Adrenal gland (tissue), 12 donors: ENCODE data around the gene ATG14. TPM values are rescaled to one million over a fixed set of nuclear protein-coding genes. Genes with fewer than 3 reads are reported as not detected.

Source experiments
- DNase-seq, 7 donors: peaks; one replicate each; pipeline ENCODE4 v3.0.0-alpha.2; 2019 to 2020
- H3K27ac ChIP-seq, 5 donors: fragments of 200-600 bp; sonication (generic) in 4 of 5; 1 replicate in 3 of 5; 2 replicates in 2 of 5; pipeline versions ENCODE4 v1.5.1 to v1.8.0; 2016 to 2020; ENCODE audit warnings: mild to moderate bottlenecking in 1 of 5
- H3K27me3 ChIP-seq: fragments of 200-600 bp; 2 replicates; pipeline ENCODE4 v1.8.0; 2021
- H3K36me3 ChIP-seq, 2 donors: fragments of 200-600 bp; replicated peaks in 1 of 2; 1 replicate in 1 of 2; 2 replicates in 1 of 2; pipeline versions ENCODE4 v1.5.1 to v1.8.0; 2018 to 2022
- H3K4me1 ChIP-seq, 2 donors: fragments of 200-600 bp; replicated peaks in 1 of 2; 1 replicate in 1 of 2; 2 replicates in 1 of 2; pipeline versions ENCODE4 v1.5.1 to v1.8.0; 2018 to 2021
- H3K4me3 ChIP-seq, 4 donors: fragments of 200-600 bp; sonication (generic) in 3 of 4; one replicate each; pipeline ENCODE4 v1.5.1; 2016 to 2018
- H3K9me3 ChIP-seq, 3 donors: fragments of 200-600 bp; sonication (generic) in 1 of 3; replicated peaks in 1 of 3; 1 replicate in 2 of 3; 2 replicates in 1 of 3; pipeline versions ENCODE4 v1.5.1 to v1.8.0; 2016 to 2021
- POLR2A ChIP-seq, 2 donors: fragments of 450-650 bp; IDR thresholded peaks; one replicate each; pipeline ENCODE4 v1.6.1; 2017; ENCODE audit warnings: antibody characterized with exemption in 2 of 2, mild to moderate bottlenecking in 2 of 2, moderate library complexity in 1 of 2
- WGBS, 4 donors: extraction: QIAGEN DNeasy Blood & Tissue Kit in 2 of 4; methylation state at CpG; one replicate each; pipeline versions ENCODE4 v1.1.5 to v1.1.7; 2013 to 2017; 5-methylcytosine and 5-hydroxymethylcytosine counted together
- intact Hi-C, 2 donors: fragments of 100-400 bp; cut with DNase I; formaldehyde crosslinking; loops; one replicate each; pipeline versions ENCODE4 v1.14.1 to v1.15.0; 2022 to 2023
- polyA plus RNA-seq, 3 donors: library from polyadenylated mRNA; stranded (reverse); fragments of 200-250 nt in 2 of 3; fragments of 350-450 nt in 1 of 3; fragmentation: Illumina TruSeq in 1 of 3; extraction: RNeasy Lipid Tissue Mini Kit (QIAGEN cat#74804) in 1 of 3; gene quantifications; one replicate each; pipeline ENCODE4 v1.2.3, GENCODE V29; 2013 to 2014
- total RNA-seq, 9 donors: library from RNA; depleted of rRNA in 4 of 9; stranded (reverse); fragments of >200 nt in 4 of 9; fragments of 120-200 nt in 1 of 9; fragmentation: NEBNext Ultra II Directional in 1 of 9; extraction: Animal tissue kit (Norgen Biotek cat#: 25700) in 1 of 9; gene quantifications; one replicate each; pipeline versions ENCODE4 v1.1.0 to v1.2.4, GENCODE V29; 2013 to 2023
- TF ChIP-seq, protein P1 (sequence below), 6 experiments: fragments of 450-650 bp in 4 of 6; fragments of 200-600 bp in 2 of 6; sonication (generic) in 1 of 6; IDR thresholded peaks; 1 replicate in 5 of 6; 2 replicates in 1 of 6; pipeline versions ENCODE4 v1.5.1 to v1.8.0; 2016 to 2021; ENCODE audit warnings: antibody characterized with exemption in 6 of 6, mild to moderate bottlenecking in 2 of 6, moderate library complexity in 1 of 6
- donor health status: healthy with polysubstance abuse.
- donor health status: Bipolar disorder and iron deficiency.
- donor health status: DM: yes; HTN: yes; CAD: no.
- donor health status: DM: no; HTN: no; CAD: no.
- donor health status: DM: no; HTN: no; CAD: no.
- donor health status: DM: yes; HTN: yes; CAD: no.

ATG14 gene
- total and polyA plus RNA-seq, 12 donors, result 5.1 to 21.7 (median 12.2) TPM

DNA sequence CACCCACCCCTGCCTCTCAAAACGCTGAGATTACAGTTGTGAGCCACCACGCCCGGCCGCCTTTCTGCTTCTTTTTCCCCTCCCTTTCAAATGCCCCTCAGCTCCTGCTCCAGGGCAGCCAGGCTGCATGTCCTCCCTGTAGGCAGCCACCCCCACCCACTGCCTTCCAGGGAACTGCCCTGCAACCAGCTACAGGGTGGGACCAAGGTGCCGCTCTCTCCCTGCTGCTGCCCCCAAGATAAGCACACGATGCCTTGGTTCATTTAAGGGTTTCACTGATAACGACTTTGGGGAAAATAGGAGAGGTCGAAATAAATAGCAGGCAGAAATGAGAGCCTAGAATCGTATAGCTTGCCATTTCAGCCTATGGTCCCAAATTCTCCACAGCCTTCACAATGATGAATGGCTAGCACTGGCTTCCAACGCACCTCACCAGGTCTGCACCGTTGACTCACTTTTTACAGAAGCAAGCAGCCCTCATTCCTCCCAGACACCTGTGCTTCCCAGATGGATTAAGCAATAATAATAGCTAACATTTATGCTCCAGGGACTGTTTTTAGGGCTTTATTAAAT lies 40.7 kb downstream of the ATG14 start:
- Histone ChIP-seq H3K4me1 (no peaks in the 10 kb centered on the region), H3K36me3 (peaks cover 0 to 22% of the 10 kb centered on the region in 2 donors), H3K27me3 (no peaks in the 10 kb centered on the region), H3K27ac (no peak overlapping the region), H3K4me3 (no peak overlapping the region), H3K9me3 (no peaks in the 10 kb centered on the region)
- DNase-seq, result no peak
- intact Hi-C loops, result no loop called here
- TF ChIP-seq, protein P1, sequence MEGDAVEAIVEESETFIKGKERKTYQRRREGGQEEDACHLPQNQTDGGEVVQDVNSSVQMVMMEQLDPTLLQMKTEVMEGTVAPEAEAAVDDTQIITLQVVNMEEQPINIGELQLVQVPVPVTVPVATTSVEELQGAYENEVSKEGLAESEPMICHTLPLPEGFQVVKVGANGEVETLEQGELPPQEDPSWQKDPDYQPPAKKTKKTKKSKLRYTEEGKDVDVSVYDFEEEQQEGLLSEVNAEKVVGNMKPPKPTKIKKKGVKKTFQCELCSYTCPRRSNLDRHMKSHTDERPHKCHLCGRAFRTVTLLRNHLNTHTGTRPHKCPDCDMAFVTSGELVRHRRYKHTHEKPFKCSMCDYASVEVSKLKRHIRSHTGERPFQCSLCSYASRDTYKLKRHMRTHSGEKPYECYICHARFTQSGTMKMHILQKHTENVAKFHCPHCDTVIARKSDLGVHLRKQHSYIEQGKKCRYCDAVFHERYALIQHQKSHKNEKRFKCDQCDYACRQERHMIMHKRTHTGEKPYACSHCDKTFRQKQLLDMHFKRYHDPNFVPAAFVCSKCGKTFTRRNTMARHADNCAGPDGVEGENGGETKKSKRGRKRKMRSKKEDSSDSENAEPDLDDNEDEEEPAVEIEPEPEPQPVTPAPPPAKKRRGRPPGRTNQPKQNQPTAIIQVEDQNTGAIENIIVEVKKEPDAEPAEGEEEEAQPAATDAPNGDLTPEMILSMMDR (IDR thresholded peaks at IDR 0.05), result no peak
- TF ChIP-seq POLR2A (IDR thresholded peaks at IDR 0.05), result no peak
- WGBS, 4 donors, result 86 to 90% (median 87%) methylated on average over 11 of the region's 11 CpGs

DNA sequence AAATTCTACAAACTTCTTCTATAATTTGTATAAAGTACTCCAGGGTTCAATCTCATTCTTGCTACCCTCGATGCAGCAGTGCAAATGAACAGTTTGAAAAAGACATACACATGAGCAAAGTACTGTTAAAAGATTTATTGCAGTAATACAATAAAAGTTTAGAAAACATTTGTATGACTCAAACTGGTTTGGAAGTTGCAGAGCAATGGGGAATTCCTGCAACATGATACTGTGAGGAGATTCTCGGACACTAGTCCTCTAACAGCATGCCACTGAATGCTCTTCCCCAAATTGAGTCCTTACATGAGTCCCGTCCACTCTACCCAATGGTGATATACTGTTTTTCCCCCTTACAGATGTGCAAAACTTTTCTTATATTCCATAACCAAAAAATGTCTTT lies 45.4 kb downstream of the ATG14 start:
- intact Hi-C loops, result no loop called here
- WGBS, 4 donors, result 52 to 82% (median 78%) methylated on average over 3 of the region's 3 CpGs
- Histone ChIP-seq H3K4me1 (no peaks in the 10 kb centered on the region), H3K9me3 (no peaks in the 10 kb centered on the region), H3K36me3 (peaks cover 0 to 22% of the 10 kb centered on the region in 2 donors), H3K4me3 (no peak overlapping the region), H3K27me3 (no peaks in the 10 kb centered on the region), H3K27ac (no peak overlapping the region)
- DNase-seq, result no peak
- TF ChIP-seq, protein P1 (IDR thresholded peaks at IDR 0.05), result no peak
- no peak for TF ChIP-seq POLR2A (IDR thresholded peaks at IDR 0.05)

DNA sequence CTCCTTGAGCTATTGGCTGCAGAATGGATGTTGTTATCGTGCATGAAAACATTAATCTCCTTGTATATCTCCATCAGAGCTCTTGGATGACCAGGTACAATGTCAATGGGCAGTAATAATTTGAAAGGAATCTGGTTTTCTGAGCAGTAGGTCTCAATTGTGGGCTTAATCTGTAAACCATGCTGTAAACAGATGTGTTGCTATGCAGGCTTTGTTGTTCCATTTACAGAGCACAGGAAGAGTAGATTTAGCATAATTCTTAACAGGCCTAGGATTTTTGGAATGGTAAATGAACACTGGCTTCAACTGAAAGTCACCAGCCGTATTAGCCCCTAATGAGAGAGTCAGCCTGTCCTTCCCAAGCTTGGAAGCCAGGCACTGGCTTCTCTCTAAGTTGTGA lies 50.4 kb downstream of the ATG14 start:
- no peaks in the 10 kb centered on the region for H3K36me3 ChIP-seq
- no peak overlapping the region for H3K4me3 ChIP-seq
- TF ChIP-seq, protein P1 (IDR thresholded peaks at IDR 0.05), result no peak
- TF ChIP-seq POLR2A (IDR thresholded peaks at IDR 0.05), result no peak
- H3K27ac ChIP-seq, result no peak overlapping the region
- H3K27me3 ChIP-seq, result no peaks in the 10 kb centered on the region
- intact Hi-C loops, result no loop called here
- WGBS, 4 donors, result 89 to 97% (median 91%) methylated on average over 2 of the region's 2 CpGs
- H3K9me3 ChIP-seq, result no peaks in the 10 kb centered on the region
- no peaks in the 10 kb centered on the region for H3K4me1 ChIP-seq
- DNase-seq, result no peak

DNA sequence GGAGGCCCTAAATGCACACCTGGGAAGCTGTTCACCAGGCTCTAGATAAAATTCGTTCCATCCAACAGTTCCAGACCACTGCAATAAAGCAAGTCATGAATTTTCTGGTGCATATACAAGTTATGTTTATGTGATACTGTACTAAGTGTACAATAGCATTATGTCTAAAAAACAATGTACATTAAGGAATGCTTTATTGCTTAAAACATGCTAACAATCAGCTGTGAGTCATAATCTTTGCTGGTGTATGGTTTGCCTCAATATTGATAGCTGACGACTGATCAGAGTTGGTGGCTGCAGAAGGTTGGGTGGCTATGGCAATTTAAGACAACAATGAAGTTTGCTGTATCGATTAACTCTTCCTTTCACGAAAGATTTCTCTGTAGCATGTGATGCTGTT lies 52.3 kb downstream of the ATG14 start:
- intact Hi-C loops, result loop anchor here (5.0 to 10.0 kb wide), 2 partner anchors 85 to 87 kb away; partner anchors contain the start of gene FBXO34 (in 2 of the 2)
- Histone ChIP-seq H3K4me3 (no peak overlapping the region), H3K9me3 (no peaks in the 10 kb centered on the region), H3K27ac (no peak overlapping the region), H3K36me3 (peaks cover 0 to 7% of the 10 kb centered on the region in 2 donors), H3K27me3 (no peaks in the 10 kb centered on the region), H3K4me1 (no peaks in the 10 kb centered on the region)
- 92 to 100% (median 95%) methylated on average over 4 of the region's 4 CpGs for WGBS, 4 donors
- TF ChIP-seq, protein P1 (IDR thresholded peaks at IDR 0.05), result no peak
- TF ChIP-seq POLR2A (IDR thresholded peaks at IDR 0.05), result no peak
- no peak for DNase-seq
